Stimulated activated CD4-positive, alpha-beta T cell treated with anti-CD3 and anti-CD28 coated beads, Interleukin-2, amount 100 ng/mL, for 4 hours (primary cell): ENCODE results near the gene XRCC2.
"Not testable (repeated sequence)": the region's sequence is repeated elsewhere in the genome, so short reads cannot be mapped to it uniquely, and the experiment has no call there.

ENCODE experiments used
- DNase-seq: peaks from one replicate; pipeline ENCODE4 v3.0.0-alpha.2; 2020; ENCODE audit warnings: low read depth

XRCC2 gene

GRCh38 chr7:152675759-152676636 is at the start of gene XRCC2:
XRCC2 (minus strand) TSS chr7:152676141; CDS start chr7:152676079, 62 bp downstream.
- peak; percentile 92 for DNase-seq

GRCh38 chr7:152723364-152723763 is 47.4 kb upstream of the XRCC2 start:
- DNase-seq = no peak

- not testable (repeated sequence) for DNase-seq
These were observed 36.6 kb upstream of the XRCC2 start for GRCh38 chr7:152712412-152713042.

- no peak for DNase-seq
These were observed 35.6 kb upstream of the XRCC2 start for GRCh38 chr7:152711444-152711944.

- no peak for DNase-seq
These were observed 34.2 kb upstream of the XRCC2 start for GRCh38 chr7:152710153-152710442.

GRCh38 chr7:152709287-152710152 is 33.6 kb upstream of the XRCC2 start:
- no peak for DNase-seq

GRCh38 chr7:152704796-152705384 is 28.9 kb upstream of the XRCC2 start:
- no peak for DNase-seq

- DNase-seq = no peak
These were observed 23.1 kb upstream of the XRCC2 start for GRCh38 chr7:152699079-152699478.

GRCh38 chr7:152697268-152697974 is 21.5 kb upstream of the XRCC2 start:
- not testable (repeated sequence) for DNase-seq

- not testable (repeated sequence) for DNase-seq
These were observed 16.3 kb upstream of the XRCC2 start for GRCh38 chr7:152692196-152692595.

- no peak for DNase-seq
These were observed 7.4 kb upstream of the XRCC2 start for GRCh38 chr7:152683297-152683696.

GRCh38 chr7:152677808-152678670 is 2.1 kb upstream of the XRCC2 start:
- DNase-seq = no peak

GRCh38 chr7:152674860-152675758 is 832 bp downstream of the XRCC2 start:
- no peak for DNase-seq

- DNase-seq = no peak
These were observed 2.0 kb downstream of the XRCC2 start for GRCh38 chr7:152673897-152674296.

GRCh38 chr7:152672626-152673025 is 3.3 kb downstream of the XRCC2 start:
- no peak for DNase-seq

- DNase-seq = no peak
These were observed 6.2 kb downstream of the XRCC2 start for GRCh38 chr7:152669758-152670157.

GRCh38 chr7:152668975-152669374 is 7.0 kb downstream of the XRCC2 start:
- DNase-seq = no peak

GRCh38 chr7:152667958-152668357 is 8.0 kb downstream of the XRCC2 start:
- no peak for DNase-seq

GRCh38 chr7:152666078-152666477 is 9.9 kb downstream of the XRCC2 start:
- no peak for DNase-seq
